Right ventricle myocardium inferior (tissue), 1 donor: Measurements from ENCODE around the gene STARD3. TPM values are rescaled to one million over a fixed set of nuclear protein-coding genes. Genes with fewer than 3 reads are reported as not detected.

ENCODE experiments used
- ATAC-seq: fragments of 200-7000 bp; cut with Tn5 transposase; one replicate; pipeline ENCODE4 v1.9.1; 2020; ENCODE audit warnings: mild to moderate bottlenecking, moderate library complexity
- DNase-seq: peaks from one replicate; pipeline ENCODE4 v3.0.0; 2021; ENCODE audit errors: missing footprints
- intact Hi-C: fragments of 100-400 bp; cut with DNase I; formaldehyde crosslinking; loops from one replicate; pipeline ENCODE4 v1.11.0; 2022
- total RNA-seq: library from RNA; stranded (reverse); fragmentation: NEBNext Ultra II Directional; extraction: Animal tissue kit (Norgen Biotek cat#: 25700); gene quantifications from one replicate; pipeline ENCODE4 v1.2.1, GENCODE V29; 2021
- donor health status: DM: no; HTN: yes; CAD: no; lungs with severe emphysema.

STARD3 gene
- total RNA-seq, 1 donor from 2014 or later = 21.4 TPM

DNA sequence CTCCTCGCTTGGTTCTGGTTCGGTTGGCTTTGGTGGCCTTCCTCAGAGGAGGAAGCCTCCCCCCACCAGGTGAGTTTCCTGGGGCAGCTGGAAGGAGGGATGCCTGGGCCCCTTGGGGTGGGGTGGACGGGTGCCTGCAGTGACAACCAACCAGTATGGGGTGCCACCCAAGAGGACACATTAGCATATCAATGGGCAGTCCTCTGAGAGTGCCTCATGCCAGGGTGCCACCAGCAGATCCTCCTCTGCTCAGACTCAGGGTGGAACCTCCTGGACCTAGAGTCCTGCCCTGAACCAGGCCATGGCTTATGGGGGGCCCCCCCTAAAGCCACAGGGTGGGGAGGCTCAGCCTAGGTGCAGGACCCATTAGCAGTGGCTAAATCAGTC is 7.5 kb upstream of the STARD3 start:
- no peak for ATAC-seq
- intact Hi-C loops = no loop called here

GRCh38 chr17:39629898-39630297 is 7.0 kb upstream of the STARD3 start:
- ATAC-seq = no peak
- intact Hi-C loops = no loop called here
- DNase-seq = peak; percentile 57

More for the DNA sequence above, 7.5 kb upstream of the STARD3 start:
- no peak for DNase-seq

- intact Hi-C loops = no loop called here
- DNase-seq (no peak), ATAC-seq (no peak)
These were observed 5.5 kb upstream of the STARD3 start for GRCh38 chr17:39631403-39631802.

- DNase-seq = peak; percentile 43
- intact Hi-C loops = no loop called here
- ATAC-seq = no peak
These were observed 4.6 kb upstream of the STARD3 start for GRCh38 chr17:39632153-39632941.

GRCh38 chr17:39633570-39634183 is 3.3 kb upstream of the STARD3 start:
- DNase-seq (peak; percentile 45), ATAC-seq (no peak)
- intact Hi-C loops = no loop called here

DNA sequence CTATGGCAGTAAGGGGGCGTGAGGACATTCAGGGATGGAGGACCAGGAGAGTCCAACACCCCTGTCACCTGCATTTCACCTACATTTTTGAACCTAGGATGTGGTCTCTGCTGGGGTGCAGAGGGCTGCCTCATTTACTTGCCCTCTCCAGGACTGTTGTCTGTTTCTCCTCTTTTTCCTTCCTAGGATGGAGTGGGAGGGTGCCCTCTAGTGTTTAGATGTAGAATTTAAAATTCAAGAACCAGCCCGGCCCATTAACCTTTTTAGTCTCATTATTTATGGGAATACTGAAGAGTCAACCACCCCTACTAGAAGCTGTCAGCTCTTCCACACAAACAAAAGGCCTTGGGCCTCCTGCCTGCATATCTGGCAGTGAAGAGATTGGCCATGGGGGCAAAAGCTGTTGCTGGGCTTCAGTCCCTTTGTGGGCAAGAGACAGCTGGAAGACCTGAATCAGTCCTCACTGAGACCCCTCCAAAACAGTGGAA is 2.5 kb upstream of the STARD3 start:
- intact Hi-C loops = no loop called here
- DNase-seq (no peak), ATAC-seq (no peak)

GRCh38 chr17:39635614-39636176 is 1.2 kb upstream of the STARD3 start:
- DNase-seq (peak; percentile 70), ATAC-seq (no peak)
- intact Hi-C loops = loop anchor here (5.0 kb wide), 2 partner anchors 37 to 117 kb away; no protein-coding TSS in a partner anchor

DNA sequence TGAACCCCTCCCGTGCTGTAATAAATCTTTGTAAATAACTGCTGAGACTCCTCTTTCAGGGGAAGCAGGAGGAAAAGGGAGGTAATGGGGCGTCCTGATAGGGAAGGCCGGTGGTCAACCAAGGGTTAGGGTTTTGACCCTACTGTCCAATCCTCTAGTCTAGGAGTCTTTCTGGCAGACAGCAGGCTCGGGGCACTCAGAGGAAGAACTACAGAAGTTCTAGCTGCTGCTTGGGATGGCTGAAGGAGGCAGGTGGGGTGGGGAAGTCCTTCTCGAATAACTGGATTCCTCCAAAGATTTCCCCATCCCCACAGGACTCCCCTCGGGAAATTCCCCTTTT is 387 bp upstream of the STARD3 start:
- ATAC-seq (no peak), DNase-seq (no peak)
- intact Hi-C loops = loop anchor here (5.0 kb wide), 2 partner anchors 36 to 116 kb away; no protein-coding TSS in a partner anchor

GRCh38 chr17:39638317-39638716 is 1.4 kb downstream of the STARD3 start:
- DNase-seq (peak; percentile 20), ATAC-seq (no peak)
- intact Hi-C loops = loop anchor here (5.0 kb wide), 2 partner anchors 34 to 114 kb away; no protein-coding TSS in a partner anchor

DNA sequence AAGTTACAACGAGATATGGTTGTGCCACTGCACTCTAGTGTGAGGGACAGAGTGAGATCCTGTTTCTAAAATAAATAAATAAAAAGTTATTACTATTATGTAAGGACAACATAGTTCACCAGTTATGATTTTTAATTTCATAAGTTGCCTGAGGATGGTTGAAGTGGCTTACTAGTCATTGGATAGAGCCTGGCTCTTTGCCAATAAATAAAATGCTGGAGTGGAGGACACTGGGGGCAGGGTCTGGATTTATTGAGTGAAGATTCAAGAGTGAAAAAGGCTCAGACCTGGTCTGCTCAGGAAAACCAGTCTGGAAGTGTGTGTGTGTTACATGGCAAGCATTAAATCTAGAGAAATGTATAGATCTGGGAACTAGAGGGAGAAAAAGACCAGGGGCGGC is 2.1 kb downstream of the STARD3 start:
- ATAC-seq (no peak), DNase-seq (no peak)
- intact Hi-C loops = loop anchor here (5.0 kb wide), 2 partner anchors 33 to 113 kb away; no protein-coding TSS in a partner anchor

DNA sequence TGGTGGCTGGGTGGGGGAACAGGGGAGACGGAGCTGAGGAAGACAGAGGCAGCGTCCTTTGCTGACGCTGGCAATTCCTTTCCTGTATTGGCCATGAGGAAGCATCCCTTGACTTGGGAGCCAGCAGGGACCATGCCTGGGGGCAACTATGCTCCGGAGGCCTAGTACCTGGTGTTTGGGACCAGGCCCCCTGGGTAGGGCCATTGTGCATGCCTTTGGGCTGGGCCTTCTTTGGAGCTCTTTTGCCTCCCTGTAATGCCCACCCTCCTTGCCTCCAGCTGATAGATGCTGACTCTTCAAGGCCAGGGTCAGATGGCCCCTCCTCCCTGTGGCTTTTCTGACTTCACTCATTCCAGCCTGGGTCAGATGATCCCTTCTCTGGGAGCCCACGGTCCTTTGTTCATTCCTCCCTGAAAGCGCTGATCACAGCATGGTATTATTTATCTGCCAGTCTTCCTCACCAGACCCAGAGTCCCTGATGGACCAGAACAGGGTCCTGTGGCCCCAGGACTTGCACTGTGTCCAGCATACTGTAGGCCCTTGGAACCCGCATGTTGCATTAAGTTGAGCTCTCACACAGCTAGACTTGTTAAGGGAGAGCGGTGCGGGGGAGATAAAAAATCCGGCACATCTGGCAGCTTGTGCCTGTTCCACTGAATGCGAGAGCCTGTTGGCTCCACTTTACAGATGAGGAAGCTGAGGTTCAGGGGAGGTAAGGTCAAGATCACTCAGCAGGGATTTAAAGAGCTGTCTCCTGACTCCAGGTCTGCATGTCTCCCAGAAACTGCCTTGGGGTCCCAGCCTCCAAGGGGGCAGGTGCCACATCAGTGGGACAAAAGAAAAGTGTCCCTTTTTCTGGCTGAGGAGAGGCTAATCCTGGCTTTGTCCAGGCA is 2.9 kb downstream of the STARD3 start:
- DNase-seq (no peak), ATAC-seq (no peak)
- intact Hi-C loops = loop anchor here (5.0 kb wide), 2 partner anchors 32 to 112 kb away; no protein-coding TSS in a partner anchor

DNA sequence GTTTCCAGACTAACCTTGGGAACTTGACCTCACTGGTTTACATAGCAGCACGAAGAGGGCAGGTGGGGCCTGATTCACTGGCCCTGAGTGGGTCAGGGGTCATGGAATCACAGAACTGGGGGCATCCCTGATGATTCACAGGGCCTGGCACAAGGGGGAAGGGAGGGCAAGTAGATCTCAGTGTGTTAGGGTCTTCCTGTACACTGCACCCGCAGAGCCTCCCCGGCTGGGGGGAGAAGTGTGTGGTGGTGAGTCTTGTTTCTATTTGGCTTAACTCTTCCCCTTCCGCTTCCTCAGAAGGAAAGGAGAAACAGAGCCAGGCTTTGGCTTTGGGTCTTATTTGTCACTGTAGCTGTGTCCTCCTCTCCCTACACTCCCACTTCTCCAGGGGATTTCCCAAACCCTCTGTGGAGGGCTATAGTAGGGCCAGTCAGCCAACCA is 3.7 kb downstream of the STARD3 start:
- intact Hi-C loops = no loop called here
- ATAC-seq (no peak), DNase-seq (peak; percentile 34)

- DNase-seq (peak; percentile 25), ATAC-seq (no peak)
- intact Hi-C loops = no loop called here
These were observed 4.2 kb downstream of the STARD3 start for GRCh38 chr17:39641097-39641496.

- intact Hi-C loops = no loop called here
- DNase-seq = peak; percentile 67
- ATAC-seq = no peak
These were observed 4.9 kb downstream of the STARD3 start for GRCh38 chr17:39641883-39642282.

- intact Hi-C loops = no loop called here
- DNase-seq (peak; percentile 20), ATAC-seq (no peak)
These were observed 5.5 kb downstream of the STARD3 start for GRCh38 chr17:39642291-39643074.

GRCh38 chr17:39643271-39643670 is 6.3 kb downstream of the STARD3 start:
- DNase-seq (peak; percentile 21), ATAC-seq (no peak)
- intact Hi-C loops = no loop called here

GRCh38 chr17:39647256-39647655 is 10.3 kb downstream of the STARD3 start:
- ATAC-seq (no peak), DNase-seq (peak; percentile 22)
- intact Hi-C loops = no loop called here
